Activated CD4-positive, alpha-beta memory T cell treated with anti-CD3 and anti-CD28 coated beads, Interleukin-2, amount 10 ng/mL, durations not matched to agents 7 days and 5 days (primary cell): Measurements from ENCODE around the gene OXSR1. TPM values are rescaled to one million over a fixed set of nuclear protein-coding genes. Genes with fewer than 3 reads are reported as not detected.

Experiments
- CTCF ChIA-PET: fragments of 350-600 bp; sonication (Branson Sonifier 250); formaldehyde crosslinking; loops from one replicate; lab custom pipeline; 2021; ENCODE audit warnings: antibody characterized with exemption, inconsistent platforms; lab: Charles Lee
- POLR2A ChIA-PET: fragments of 350-600 bp; sonication (Branson Sonifier 250); formaldehyde crosslinking; loops from one replicate; lab custom pipeline; 2021; ENCODE audit warnings: antibody characterized with exemption; lab: Charles Lee
- DNase-seq: peaks from one replicate; pipeline ENCODE4 v3.0.0-alpha.2; 2020
- H3K27ac Mint-ChIP-seq: one replicate; pipeline ENCODE4 v1.8.0; 2021; ENCODE audit warnings: mild to moderate bottlenecking, mixed read lengths
- H3K27me3 Mint-ChIP-seq: one replicate; pipeline ENCODE4 v1.8.0; 2021; ENCODE audit warnings: mixed read lengths
- H3K36me3 Mint-ChIP-seq: one replicate; pipeline ENCODE4 v1.8.0; 2021; ENCODE audit warnings: low read depth, mixed read lengths
- H3K4me1 Mint-ChIP-seq: one replicate; pipeline ENCODE4 v1.8.0; 2021; ENCODE audit warnings: mixed read lengths
- H3K4me3 Mint-ChIP-seq: one replicate; pipeline ENCODE4 v1.8.0; 2021; ENCODE audit warnings: mild to moderate bottlenecking, mixed read lengths
- H3K9me3 Mint-ChIP-seq: one replicate; pipeline ENCODE4 v1.8.0; 2021; ENCODE audit warnings: mixed read lengths
- total RNA-seq, 2 experiments: library from RNA; stranded (reverse); gene quantifications; one replicate each; pipeline ENCODE4 v1.2.3, GENCODE V29; 2021

The OXSR1 gene
- total RNA-seq, 2 experiments from 2014 or later: 67.5 to 71.3 TPM

DNA sequence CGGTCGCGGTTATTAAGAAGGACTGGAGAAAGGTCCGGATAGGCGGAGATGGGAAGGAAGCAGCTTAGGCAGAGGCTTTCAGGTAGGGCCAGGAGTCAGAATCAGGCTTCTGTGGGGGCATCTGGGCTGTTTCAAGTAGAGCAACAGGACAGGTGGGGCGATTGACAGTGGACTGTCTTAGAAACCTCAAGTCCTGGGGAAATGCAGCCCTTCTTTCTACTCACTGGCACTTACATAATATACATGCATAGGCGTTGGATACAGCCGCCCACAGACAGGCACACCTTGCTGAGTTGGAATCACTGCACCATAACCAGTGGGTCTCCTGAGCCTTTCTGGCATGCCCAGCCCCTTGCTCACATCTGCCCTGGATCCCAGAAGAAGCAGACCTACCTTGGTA lies 26.1 kb upstream of the OXSR1 start:
- DNase-seq: no peak
- peaks cover 65% of the 10 kb centered on the region for H3K4me1 Mint-ChIP-seq
- peak overlapping the region; percentile 96 for H3K27ac Mint-ChIP-seq
- H3K36me3 Mint-ChIP-seq: peaks cover 58% of the 10 kb centered on the region
- ChIA-PET CTCF (interaction anchor here (1.2 to 2.2 kb wide), 3 partner anchors 21 to 207 kb away, joined by 4 to 22 read pairs (median 4); partner anchors contain the start of genes OXSR1 and XYLB), POLR2A (interaction anchor here (1.0 to 8.6 kb wide), 6 partner anchors 14 to 358 kb away, joined by 4 to 286 read pairs (median 20); partner anchors contain the start of genes DLEC1 and OXSR1)
- peak overlapping the region; percentile 90 for H3K4me3 Mint-ChIP-seq
- H3K9me3 Mint-ChIP-seq: no peaks in the 10 kb centered on the region
- H3K27me3 Mint-ChIP-seq: no peaks in the 10 kb centered on the region

- H3K36me3 Mint-ChIP-seq: peaks cover 55% of the 10 kb centered on the region
- H3K27me3 Mint-ChIP-seq: no peaks in the 10 kb centered on the region
- ChIA-PET CTCF (interaction anchor here (1.2 to 2.2 kb wide), 3 partner anchors 22 to 207 kb away, joined by 4 to 22 read pairs (median 4); partner anchors contain the start of genes OXSR1 and XYLB), POLR2A (interaction anchor here (1.0 to 8.6 kb wide), 6 partner anchors 14 to 357 kb away, joined by 3 to 286 read pairs (median 16); partner anchors contain the start of genes DLEC1 and OXSR1)
- DNase-seq: no peak
- H3K4me3 Mint-ChIP-seq: peak overlapping the region; percentile 90
- peak overlapping the region; percentile 96 for H3K27ac Mint-ChIP-seq
- no peaks in the 10 kb centered on the region for H3K9me3 Mint-ChIP-seq
- H3K4me1 Mint-ChIP-seq: peaks cover 61% of the 10 kb centered on the region
These were observed 25.7 kb upstream of the OXSR1 start for GRCh38 chr3:38139652-38140051.

- H3K9me3 Mint-ChIP-seq: peaks cover under 1% of the 10 kb centered on the region
- H3K27me3 Mint-ChIP-seq: no peaks in the 10 kb centered on the region
- peaks cover 50% of the 10 kb centered on the region for H3K36me3 Mint-ChIP-seq
- H3K27ac Mint-ChIP-seq: no peak overlapping the region
- H3K4me3 Mint-ChIP-seq: peak overlapping the region; percentile 90
- CTCF ChIA-PET: interaction anchor here (0.8 to 2.2 kb wide), 3 partner anchors 11 to 55 kb away, joined by 3 to 22 read pairs (median 3); partner anchors contain the start of gene OXSR1
- POLR2A ChIA-PET: interaction anchor here (1.0 to 8.6 kb wide), 4 partner anchors 13 to 315 kb away, joined by 3 to 286 read pairs (median 68); partner anchors contain the start of genes DLEC1 and OXSR1
- peak; percentile 16 for DNase-seq
- peaks cover 52% of the 10 kb centered on the region for H3K4me1 Mint-ChIP-seq
These were observed 24.8 kb upstream of the OXSR1 start for GRCh38 chr3:38140326-38141172.

GRCh38 chr3:38141173-38141951 lies 24.0 kb upstream of the OXSR1 start:
- Mint-ChIP-seq H3K4me3 (peak overlapping the region; percentile 37), H3K9me3 (peaks cover 9% of the 10 kb centered on the region), H3K36me3 (peaks cover 47% of the 10 kb centered on the region), H3K4me1 (peaks cover 45% of the 10 kb centered on the region), H3K27me3 (peaks cover 5% of the 10 kb centered on the region), H3K27ac (no peak overlapping the region)
- peak; percentile 15 for DNase-seq
- CTCF ChIA-PET: interaction anchor here (1.3 to 2.6 kb wide), 2 partner anchors 11 to 22 kb away, joined by 3 to 7 read pairs; no protein-coding TSS in a partner anchor
- POLR2A ChIA-PET: interaction anchor here (0.9 to 8.6 kb wide), 3 partner anchors 12 to 47 kb away, joined by 3 to 286 read pairs (median 109); partner anchors contain the start of gene OXSR1

GRCh38 chr3:38141952-38142273 lies 23.4 kb upstream of the OXSR1 start:
- H3K4me1 Mint-ChIP-seq: peaks cover 45% of the 10 kb centered on the region
- ChIA-PET CTCF (interaction anchor here (1.3 to 2.6 kb wide), 2 partner anchors 10 to 21 kb away, joined by 3 to 7 read pairs; no protein-coding TSS in a partner anchor), POLR2A (interaction anchor here (0.6 to 8.6 kb wide), 4 partner anchors 12 to 46 kb away, joined by 3 to 286 read pairs (median 56); partner anchors contain the start of gene OXSR1)
- peaks cover 51% of the 10 kb centered on the region for H3K36me3 Mint-ChIP-seq
- peaks cover 5% of the 10 kb centered on the region for H3K27me3 Mint-ChIP-seq
- no peak overlapping the region for H3K27ac Mint-ChIP-seq
- H3K9me3 Mint-ChIP-seq: peaks cover 13% of the 10 kb centered on the region
- no peak for DNase-seq
- H3K4me3 Mint-ChIP-seq: no peak overlapping the region

GRCh38 chr3:38142959-38143358 lies 22.4 kb upstream of the OXSR1 start:
- POLR2A ChIA-PET: interaction anchor here (8.3 to 8.6 kb wide), 2 partner anchors 11 to 22 kb away, joined by 109 to 286 read pairs; partner anchors contain the start of gene OXSR1

GRCh38 chr3:38143511-38143910 lies 21.8 kb upstream of the OXSR1 start:
- no peak for DNase-seq
- H3K27me3 Mint-ChIP-seq: peaks cover 5% of the 10 kb centered on the region
- H3K4me3 Mint-ChIP-seq: no peak overlapping the region
- ChIA-PET POLR2A (interaction anchor here (8.3 to 8.6 kb wide), 2 partner anchors 10 to 21 kb away, joined by 109 to 286 read pairs; partner anchors contain the start of gene OXSR1), CTCF (interaction anchor here (1.4 to 2.6 kb wide), 2 partner anchors 10 to 20 kb away, joined by 5 to 7 read pairs; no protein-coding TSS in a partner anchor)
- H3K27ac Mint-ChIP-seq: no peak overlapping the region
- H3K36me3 Mint-ChIP-seq: peaks cover 57% of the 10 kb centered on the region
- peaks cover 23% of the 10 kb centered on the region for H3K9me3 Mint-ChIP-seq
- H3K4me1 Mint-ChIP-seq: peaks cover 36% of the 10 kb centered on the region

More at GRCh38 chr3:38142959-38143358, 22.4 kb upstream of the OXSR1 start:
- peaks cover 41% of the 10 kb centered on the region for H3K4me1 Mint-ChIP-seq
- CTCF ChIA-PET: interaction anchor here (1.4 to 2.6 kb wide), 2 partner anchors 10 to 20 kb away, joined by 5 to 7 read pairs; no protein-coding TSS in a partner anchor
- no peak overlapping the region for H3K4me3 Mint-ChIP-seq
- peaks cover 5% of the 10 kb centered on the region for H3K27me3 Mint-ChIP-seq
- H3K27ac Mint-ChIP-seq: no peak overlapping the region
- peak; percentile 3 for DNase-seq
- H3K9me3 Mint-ChIP-seq: peaks cover 23% of the 10 kb centered on the region
- H3K36me3 Mint-ChIP-seq: peaks cover 56% of the 10 kb centered on the region

GRCh38 chr3:38146504-38146903 lies 18.8 kb upstream of the OXSR1 start:
- ChIA-PET POLR2A (interaction anchor here (1.0 kb wide), 1 partner anchor 19 kb away, joined by 3 read pairs; the partner anchor contains the start of gene OXSR1), CTCF (no interaction called here)
- H3K27me3 Mint-ChIP-seq: peaks cover 5% of the 10 kb centered on the region
- DNase-seq: no peak
- H3K27ac Mint-ChIP-seq: no peak overlapping the region
- no peak overlapping the region for H3K4me3 Mint-ChIP-seq
- H3K36me3 Mint-ChIP-seq: peaks cover 40% of the 10 kb centered on the region
- peaks cover 29% of the 10 kb centered on the region for H3K4me1 Mint-ChIP-seq
- peaks cover 23% of the 10 kb centered on the region for H3K9me3 Mint-ChIP-seq

GRCh38 chr3:38147421-38147820 lies 17.9 kb upstream of the OXSR1 start:
- POLR2A ChIA-PET: interaction anchor here (1.0 to 12.7 kb wide), 2 partner anchors 7 to 18 kb away, joined by 3 to 109 read pairs; partner anchors contain the start of genes ACAA1, MYD88 and OXSR1

GRCh38 chr3:38148311-38148882 lies 16.9 kb upstream of the OXSR1 start:
- ChIA-PET CTCF (interaction anchor here (0.9 to 1.5 kb wide), 2 partner anchors 17 to 198 kb away, joined by 4 read pairs; partner anchors contain the start of genes OXSR1 and XYLB), POLR2A (interaction anchor here (12.7 kb wide), 1 partner anchor 8 kb away, joined by 109 read pairs; the partner anchor contains the start of genes ACAA1 and MYD88)
- Mint-ChIP-seq H3K4me3 (no peak overlapping the region), H3K27ac (no peak overlapping the region), H3K4me1 (peaks cover 38% of the 10 kb centered on the region), H3K9me3 (peaks cover 23% of the 10 kb centered on the region), H3K36me3 (peaks cover 24% of the 10 kb centered on the region), H3K27me3 (peaks cover 5% of the 10 kb centered on the region)
- DNase-seq: no peak

More at GRCh38 chr3:38147421-38147820, 17.9 kb upstream of the OXSR1 start:
- peaks cover 5% of the 10 kb centered on the region for H3K27me3 Mint-ChIP-seq
- CTCF ChIA-PET: no interaction called here
- H3K27ac Mint-ChIP-seq: no peak overlapping the region
- peaks cover 23% of the 10 kb centered on the region for H3K9me3 Mint-ChIP-seq
- H3K36me3 Mint-ChIP-seq: peaks cover 31% of the 10 kb centered on the region
- H3K4me1 Mint-ChIP-seq: peaks cover 28% of the 10 kb centered on the region
- H3K4me3 Mint-ChIP-seq: no peak overlapping the region
- DNase-seq: no peak

DNA sequence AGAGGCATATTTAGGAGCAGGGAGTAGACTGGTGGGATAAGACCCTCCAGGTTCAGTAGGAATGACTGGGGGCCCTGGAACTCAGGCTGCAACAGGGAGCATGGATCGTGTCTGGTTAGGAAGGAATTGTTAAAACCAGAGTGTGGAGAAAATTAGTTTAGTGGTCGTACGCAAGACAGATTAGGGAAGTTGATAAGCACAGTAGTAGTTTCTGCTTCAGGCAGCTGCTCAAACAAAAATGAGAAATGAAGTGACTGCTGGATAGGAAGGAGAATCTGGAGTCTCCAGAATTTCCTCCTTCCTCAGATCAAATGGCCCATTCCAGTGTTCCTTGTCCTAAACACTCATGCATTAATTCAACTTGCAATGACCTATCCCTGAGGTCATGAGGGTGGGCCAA lies 15.6 kb upstream of the OXSR1 start:
- no peak for DNase-seq
- peaks cover 23% of the 10 kb centered on the region for H3K9me3 Mint-ChIP-seq
- H3K36me3 Mint-ChIP-seq: peaks cover 20% of the 10 kb centered on the region
- H3K27ac Mint-ChIP-seq: no peak overlapping the region
- CTCF ChIA-PET: no interaction called here
- H3K27me3 Mint-ChIP-seq: peaks cover 5% of the 10 kb centered on the region
- POLR2A ChIA-PET: interaction anchor here (1.3 to 12.7 kb wide), 2 partner anchors 10 to 15 kb away, joined by 3 to 109 read pairs; partner anchors contain the start of genes ACAA1, MYD88 and OXSR1
- H3K4me3 Mint-ChIP-seq: no peak overlapping the region
- peaks cover 51% of the 10 kb centered on the region for H3K4me1 Mint-ChIP-seq
